DOHH2 (cell line): ENCODE data around the gene TAF6L.

ENCODE experiments used
- H3F3A ChIP-seq: fragments of 200-600 bp; sonication (generic), shearing (Covaris generic); 2 replicates; pipeline ENCODE4 v1.6.0; 2016; ENCODE audit warnings: antibody characterized with exemption, mild to moderate bottlenecking; ENCODE audit not compliant: control insufficient read depth, insufficient read depth
- H3K27ac ChIP-seq: fragments of 200-600 bp; sonication (generic); 2 replicates; pipeline ENCODE4 v1.5.1; 2014; ENCODE audit warnings: low read depth, mild to moderate bottlenecking, low read length, moderate library complexity
- H3K27me3 ChIP-seq: fragments of 200-600 bp; sonication (generic); 2 replicates; pipeline ENCODE4 v1.6.1; 2014; ENCODE audit warnings: mild to moderate bottlenecking, low read length, mixed read lengths; ENCODE audit not compliant: control insufficient read depth
- H3K36me3 ChIP-seq: fragments of 200-600 bp; sonication (generic); 2 replicates; pipeline ENCODE4 v1.6.1; 2014; ENCODE audit warnings: mild to moderate bottlenecking, low read length, moderate library complexity, mixed read lengths; ENCODE audit not compliant: control insufficient read depth
- H3K4me1 ChIP-seq: fragments of 200-600 bp; sonication (generic); 2 replicates; pipeline ENCODE4 v1.6.1; 2014; ENCODE audit warnings: mild to moderate bottlenecking, low read length, mixed read lengths; ENCODE audit not compliant: control insufficient read depth
- H3K4me2 ChIP-seq: fragments of 200-600 bp; sonication (generic); 2 replicates; pipeline ENCODE4 v1.6.0; 2014; ENCODE audit warnings: mild to moderate bottlenecking, low read length, moderate library complexity
- H3K4me3 ChIP-seq: fragments of 200-600 bp; sonication (generic); 2 replicates; pipeline ENCODE4 v1.5.1; 2014; ENCODE audit warnings: mild to moderate bottlenecking, low read length, mixed read lengths
- H3K79me2 ChIP-seq: fragments of 200-600 bp; sonication (generic); 2 replicates; pipeline ENCODE4 v1.6.1; 2014; ENCODE audit warnings: mild to moderate bottlenecking, low read length, mixed read lengths; ENCODE audit not compliant: control insufficient read depth
- H3K9me2 ChIP-seq: fragments of 200-600 bp; sonication (generic); replicated peaks from 2 replicates; pipeline ENCODE4 v1.6.1; 2014; ENCODE audit warnings: mild to moderate bottlenecking, low read length, mixed read lengths; ENCODE audit not compliant: control insufficient read depth
- H3K9me3 ChIP-seq: fragments of 200-600 bp; sonication (generic); 2 replicates; pipeline ENCODE4 v1.6.1; 2014; ENCODE audit warnings: antibody characterized with exemption, low read length, mixed read lengths; ENCODE audit not compliant: control insufficient read depth, insufficient read depth
- H4K20me1 ChIP-seq: fragments of 200-600 bp; sonication (generic); 2 replicates; pipeline ENCODE4 v1.6.0; 2014; ENCODE audit warnings: low read depth, mild to moderate bottlenecking, antibody characterized with exemption, low read length, moderate library complexity; ENCODE audit not compliant: control insufficient read depth, insufficient read depth
- CTCF ChIP-seq: fragments of 200-600 bp; sonication (generic); IDR thresholded peaks from one replicate; pipeline ENCODE4 v1.5.1; 2014; ENCODE audit warnings: antibody characterized with exemption, mild to moderate bottlenecking, low read depth, low read length; ENCODE audit not compliant: poor library complexity, severe bottlenecking
- EZH2phosphoT487 ChIP-seq: fragments of 200-600 bp; sonication (generic); IDR thresholded peaks from 2 replicates; pipeline ENCODE4 v1.6.1; 2017; ENCODE audit warnings: borderline replicate concordance, mild to moderate bottlenecking, antibody characterized with exemption, low read length, moderate library complexity, mixed read lengths

Gene TAF6L

GRCh38 chr11:62804310-62805075 lies 33.3 kb downstream of the TAF6L start:
- H3K27ac ChIP-seq = peak overlapping the region; percentile 37; the same call in 1 of the 2 replicates
- peaks cover 9% of the 10 kb centered on the region for H4K20me1 ChIP-seq
- peaks cover 53% of the 10 kb centered on the region for H3K36me3 ChIP-seq
- no peaks in the 10 kb centered on the region for H3K27me3 ChIP-seq
- H3K9me3 ChIP-seq = no peaks in the 10 kb centered on the region
- H3K4me3 ChIP-seq = peak overlapping the region; percentile 80
- peaks cover 27% of the 10 kb centered on the region for H3K4me1 ChIP-seq
- H3F3A ChIP-seq = no peaks in the 10 kb centered on the region
- peaks cover 43% of the 10 kb centered on the region for H3K79me2 ChIP-seq
- H3K9me2 ChIP-seq = no peaks in the 10 kb centered on the region
- peak overlapping the region; percentile 85 for H3K4me2 ChIP-seq
- TF ChIP-seq EZH2phosphoT487 (no peak), CTCF (no peak)

GRCh38 chr11:62805076-62805892 lies 34.1 kb downstream of the TAF6L start, which contains the start of gene NXF1:
TSS of gene NXF1 (minus strand) at chr11:62805440. CDS start at chr11:62805356, 84 bp downstream.
- TF ChIP-seq CTCF = no peak
- Histone ChIP-seq H3K79me2 (peaks cover 43% of the 10 kb centered on the region), H4K20me1 (peaks cover 9% of the 10 kb centered on the region), H3K4me2 (peak within 1 kb of the TSS; percentile 85), H3K4me1 (peaks cover 27% of the 10 kb centered on the region), H3K9me2 (no peaks in the 10 kb centered on the region), H3K27ac (peak within 1 kb of the TSS; percentile 62), H3F3A (no peaks in the 10 kb centered on the region), H3K36me3 (peaks cover 45% of the 10 kb centered on the region), H3K9me3 (no peaks in the 10 kb centered on the region), H3K27me3 (no peaks in the 10 kb centered on the region), H3K4me3 (peak within 1 kb of the TSS; percentile 80)

- H3K27ac ChIP-seq = peak overlapping the region; percentile 62
- no peaks in the 10 kb centered on the region for H3K9me2 ChIP-seq
- H3K4me2 ChIP-seq = peak overlapping the region; percentile 85
- TF ChIP-seq CTCF (no peak), EZH2phosphoT487 (no peak)
- H3F3A ChIP-seq = peaks cover 4% of the 10 kb centered on the region; the same call in 1 of the 2 replicates
- no peaks in the 10 kb centered on the region for H3K9me3 ChIP-seq
- H4K20me1 ChIP-seq = peaks cover 9% of the 10 kb centered on the region
- H3K27me3 ChIP-seq = no peaks in the 10 kb centered on the region
- peak overlapping the region; percentile 80 for H3K4me3 ChIP-seq
- H3K4me1 ChIP-seq = peaks cover 27% of the 10 kb centered on the region
- H3K79me2 ChIP-seq = peaks cover 43% of the 10 kb centered on the region
- peaks cover 40% of the 10 kb centered on the region for H3K36me3 ChIP-seq
Observed at GRCh38 chr11:62805961-62806441, 34.8 kb downstream of the TAF6L start.
